Skeletal muscle satellite cell (primary cell): ENCODE measurements around the gene LACTBL1. TPM values are rescaled to one million over a fixed set of nuclear protein-coding genes. Genes with fewer than 3 reads are reported as not detected.
"Not testable (repeated sequence)": the region's sequence is repeated elsewhere in the genome, so short reads cannot be mapped to it uniquely, and the experiment has no call there.

Experiments used
- H3K27me3 ChIP-seq: 2 replicates; pipeline ENCODE4 v1.7.0; 2013; ENCODE audit warnings: low read length; ENCODE audit not compliant: control insufficient read depth, insufficient read depth
- H3K36me3 ChIP-seq: 2 replicates; pipeline ENCODE4 v1.7.0; 2013; ENCODE audit warnings: mild to moderate bottlenecking, control low read depth, low read length; ENCODE audit not compliant: insufficient read depth
- H3K4me1 ChIP-seq: 2 replicates; pipeline ENCODE4 v1.7.0; 2013; ENCODE audit warnings: low read length; ENCODE audit not compliant: control insufficient read depth, insufficient read depth
- H3K4me2 ChIP-seq: 2 replicates; pipeline ENCODE4 v1.7.0; 2013; ENCODE audit warnings: mild to moderate bottlenecking, low read length
- H3K4me3 ChIP-seq: 2 replicates; pipeline ENCODE4 v1.7.0; 2013; ENCODE audit warnings: low read length
- H3K9ac ChIP-seq: 2 replicates; pipeline ENCODE4 v1.7.0; 2013; ENCODE audit warnings: mild to moderate bottlenecking, low read depth, low read length, moderate library complexity
- H3K9me3 ChIP-seq: replicated peaks from 2 replicates; pipeline ENCODE4 v1.7.0; 2013; ENCODE audit warnings: mild to moderate bottlenecking, control low read depth, low read length
- total RNA-seq: library from RNA; depleted of rRNA; stranded (reverse); fragments of >200 nt; gene quantifications from 2 replicates; pipeline ENCODE4 v1.2.3, GENCODE V29; 2012; rRNA removed

LACTBL1 gene
- not detected in 2 replicates for total RNA-seq

- Histone ChIP-seq H3K4me1 (peaks cover 10% of the 10 kb centered on the region), H3K9ac (no peak within 1 kb of the TSS), H3K36me3 (no peaks in the 10 kb centered on the region), H3K4me2 (no peak within 1 kb of the TSS), H3K4me3 (no peak within 1 kb of the TSS), H3K27me3 (peaks cover 47% of the 10 kb centered on the region), H3K9me3 (no peaks in the 10 kb centered on the region)
Measured at GRCh38 chr1:22972760-22973159, at the start of gene LACTBL1. LACTBL1 (minus strand) TSS chr1:22972866; CDS start chr1:22972316, 550 bp downstream.

- Histone ChIP-seq H3K27me3 (no peaks in the 10 kb centered on the region), H3K9ac (no peak overlapping the region), H3K4me1 (peaks cover 11% of the 10 kb centered on the region), H3K4me2 (peak overlapping the region; percentile 82), H3K36me3 (no peaks in the 10 kb centered on the region), H3K4me3 (peak overlapping the region; percentile 99), H3K9me3 (no peaks in the 10 kb centered on the region)
Measured at GRCh38 chr1:23021834-23022233, 49.2 kb upstream of the LACTBL1 start.

GRCh38 chr1:23020706-23021405 lies 48.2 kb upstream of the LACTBL1 start:
- Histone ChIP-seq H3K4me2 (peak overlapping the region; percentile 82), H3K9me3 (no peaks in the 10 kb centered on the region), H3K4me1 (peaks cover 11% of the 10 kb centered on the region), H3K27me3 (no peaks in the 10 kb centered on the region), H3K36me3 (no peaks in the 10 kb centered on the region), H3K4me3 (peak overlapping the region; percentile 99), H3K9ac (peak overlapping the region; percentile 95)

- Histone ChIP-seq H3K27me3 (no peaks in the 10 kb centered on the region), H3K4me2 (peak overlapping the region; percentile 82), H3K9ac (peak overlapping the region; percentile 95), H3K4me1 (peaks cover 11% of the 10 kb centered on the region), H3K4me3 (peak overlapping the region; percentile 99), H3K36me3 (no peaks in the 10 kb centered on the region), H3K9me3 (no peaks in the 10 kb centered on the region)
Measured at GRCh38 chr1:23019863-23020625, 47.4 kb upstream of the LACTBL1 start.

GRCh38 chr1:23019094-23019862 lies 46.6 kb upstream of the LACTBL1 start, which contains the start of gene KDM1A:
KDM1A (plus strand) TSS chr1:23019468; CDS start chr1:23019597, 129 bp downstream.
- Histone ChIP-seq H3K9me3 (no peaks in the 10 kb centered on the region), H3K27me3 (no peaks in the 10 kb centered on the region), H3K9ac (peak within 1 kb of the TSS; percentile 95), H3K4me2 (peak within 1 kb of the TSS; percentile 82), H3K36me3 (no peaks in the 10 kb centered on the region), H3K4me3 (peak within 1 kb of the TSS; percentile 99), H3K4me1 (peaks cover 11% of the 10 kb centered on the region)

- no peaks in the 10 kb centered on the region for H3K9me3 ChIP-seq
- no peaks in the 10 kb centered on the region for H3K36me3 ChIP-seq
- peak overlapping the region; percentile 82 for H3K4me2 ChIP-seq
- H3K4me3 ChIP-seq = peak overlapping the region; percentile 99
- H3K9ac ChIP-seq = peak overlapping the region; percentile 95
- peaks cover 11% of the 10 kb centered on the region for H3K4me1 ChIP-seq
- H3K27me3 ChIP-seq = no peaks in the 10 kb centered on the region
Measured at GRCh38 chr1:23018661-23019093, 46.0 kb upstream of the LACTBL1 start.

GRCh38 chr1:23013657-23014056 lies 41.0 kb upstream of the LACTBL1 start:
- no peak overlapping the region for H3K9ac ChIP-seq
- H3K9me3 ChIP-seq = no peaks in the 10 kb centered on the region
- H3K4me3 ChIP-seq = no peak overlapping the region
- H3K4me1 ChIP-seq = peaks cover 13% of the 10 kb centered on the region
- no peaks in the 10 kb centered on the region for H3K36me3 ChIP-seq
- no peaks in the 10 kb centered on the region for H3K27me3 ChIP-seq
- no peak overlapping the region for H3K4me2 ChIP-seq

GRCh38 chr1:23010025-23010424 lies 37.4 kb upstream of the LACTBL1 start:
- not testable (repeated sequence) for H3K9me3 ChIP-seq, H3K27me3 ChIP-seq, H3K4me2 ChIP-seq, H3K36me3 ChIP-seq, H3K4me3 ChIP-seq
- Histone ChIP-seq H3K9ac (peak overlapping the region; percentile 26), H3K4me1 (peaks cover 13% of the 10 kb centered on the region)

GRCh38 chr1:23008901-23009300 lies 36.2 kb upstream of the LACTBL1 start:
- Histone ChIP-seq H3K27me3 (no peaks in the 10 kb centered on the region), H3K9ac (no peak overlapping the region), H3K4me1 (peaks cover 13% of the 10 kb centered on the region), H3K4me3 (no peak overlapping the region), H3K4me2 (no peak overlapping the region), H3K9me3 (no peaks in the 10 kb centered on the region), H3K36me3 (no peaks in the 10 kb centered on the region)

- Histone ChIP-seq H3K4me2 (no peak overlapping the region), H3K27me3 (peaks cover 8% of the 10 kb centered on the region), H3K36me3 (no peaks in the 10 kb centered on the region), H3K9ac (no peak overlapping the region), H3K4me1 (peaks cover 13% of the 10 kb centered on the region), H3K9me3 (no peaks in the 10 kb centered on the region), H3K4me3 (no peak overlapping the region)
Measured at GRCh38 chr1:23007106-23007505, 34.4 kb upstream of the LACTBL1 start.

- H3K9ac ChIP-seq, H3K4me3 ChIP-seq, H3K36me3 ChIP-seq, H3K4me2 ChIP-seq, H3K4me1 ChIP-seq, H3K9me3 ChIP-seq, H3K27me3 ChIP-seq: not testable (repeated sequence)
Measured at GRCh38 chr1:23004769-23005168, 32.1 kb upstream of the LACTBL1 start.
